ENCODE measurements around the gene S100A10. TPM values are rescaled to one million over a fixed set of nuclear protein-coding genes. Genes with fewer than 3 reads are reported as not detected.
A peak's percentile ranks its signal among the peaks of the same experiment; 100 is the strongest.

Gene S100A10
- total RNA-seq, 4 donors from 2014 or later: 57.6 to 155 (median 106) TPM

DNA sequence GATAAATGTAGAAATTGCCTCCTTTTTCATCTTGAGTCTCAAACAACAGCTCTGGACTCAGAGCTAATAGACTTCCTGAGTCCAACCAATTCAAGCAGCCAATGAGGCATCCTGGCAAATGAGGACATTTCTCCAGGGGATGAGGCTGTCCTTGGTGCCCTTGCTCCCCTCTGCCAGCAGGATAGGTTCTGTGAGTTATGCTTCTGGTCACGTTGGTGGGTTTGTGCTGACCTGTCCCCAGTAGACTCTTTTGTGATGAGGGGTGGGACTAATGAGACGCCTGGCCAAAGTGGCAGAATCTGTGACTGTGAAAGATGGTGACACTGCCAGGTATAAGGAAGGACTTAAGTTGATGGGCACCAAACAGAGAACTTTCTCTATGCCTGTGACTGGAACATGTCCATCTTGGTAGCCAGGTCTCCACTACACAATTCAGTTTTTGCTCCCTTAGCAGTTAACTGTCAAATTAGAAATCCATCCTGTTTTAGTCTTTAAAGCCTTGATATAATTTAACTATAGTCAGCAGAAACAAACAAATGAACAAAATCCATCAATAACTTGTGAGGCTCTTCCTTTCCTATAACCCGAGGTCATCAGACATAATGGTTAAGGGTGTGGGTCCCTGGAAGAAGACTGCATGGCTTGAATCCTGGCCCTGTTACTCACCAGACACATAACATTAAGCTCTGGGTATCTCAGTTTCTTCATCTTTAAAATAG lies 48.6 kb downstream of the S100A10 start:
- H3K4me1 ChIP-seq: peaks cover 3 to 68% (median 39%) of the 10 kb centered on the region in 3 donors
- ATAC-seq: no peak
- H3K27me3 ChIP-seq: no peaks in the 10 kb centered on the region
- H3K9me3 ChIP-seq: no peaks in the 10 kb centered on the region
- no peaks in the 10 kb centered on the region for H3K36me3 ChIP-seq
- TF ChIP-seq POLR2A (IDR thresholded peaks at IDR 0.05) (no peak), EP300 (IDR thresholded peaks at IDR 0.05) (no peak), POLR2AphosphoS5 (IDR thresholded peaks at IDR 0.05) (no peak), CTCF (IDR thresholded peaks at IDR 0.05) (no peak)
- H3K27ac ChIP-seq: peak overlapping the region; percentile 75 to 87 (median 78)
- H3K4me3 ChIP-seq: no peak overlapping the region
- 28 to 50% methylated on average over 2 of the region's 3 CpGs for WGBS, 2 donors (ENCODE audit: low coverage in 1 of 2)

- H3K4me3 ChIP-seq: no peak overlapping the region
- 46 to 70% methylated on average over 3 to 6 of the region's 7 CpGs for WGBS, 2 donors (ENCODE audit: low coverage in 1 of 2)
- no peaks in the 10 kb centered on the region for H3K27me3 ChIP-seq
- peak; percentile 62 for ATAC-seq
- H3K27ac ChIP-seq: peak overlapping the region; percentile 75 to 87 (median 78)
- H3K9me3 ChIP-seq: no peaks in the 10 kb centered on the region
- peaks cover 3 to 68% (median 39%) of the 10 kb centered on the region in 3 donors for H3K4me1 ChIP-seq
- TF ChIP-seq EP300 (IDR thresholded peaks at IDR 0.05) (no peak), POLR2A (IDR thresholded peaks at IDR 0.05) (no peak), CTCF (IDR thresholded peaks at IDR 0.05) (no peak), POLR2AphosphoS5 (IDR thresholded peaks at IDR 0.05) (no peak)
- no peaks in the 10 kb centered on the region for H3K36me3 ChIP-seq
Observed at GRCh38 chr1:151944126-151944856, 49.4 kb downstream of the S100A10 start.

DNA sequence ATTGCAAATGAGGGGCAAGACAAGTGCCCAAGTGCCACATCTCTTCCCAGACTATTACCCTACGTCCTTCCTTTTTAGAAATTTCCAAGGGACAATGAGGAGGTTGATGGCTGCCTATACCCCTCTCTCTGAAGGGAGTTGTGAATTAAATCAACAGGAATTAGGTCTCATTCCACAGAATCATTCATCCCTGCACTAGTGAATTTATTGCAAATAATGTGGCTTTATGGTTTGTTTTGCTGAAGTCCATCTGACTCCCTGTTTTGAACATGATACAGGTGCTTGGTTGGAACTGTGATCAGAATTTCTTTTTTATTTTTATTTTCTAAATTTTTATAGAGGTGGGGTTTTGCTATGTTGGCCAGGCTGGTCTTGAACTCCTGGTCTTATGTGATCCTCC lies 50.1 kb downstream of the S100A10 start:
- no peak for TF ChIP-seq POLR2AphosphoS5 (IDR thresholded peaks at IDR 0.05)
- H3K27ac ChIP-seq: peak overlapping the region in 3 of 4 donors; percentile 75 to 81 (median 77)
- no peaks in the 10 kb centered on the region for H3K9me3 ChIP-seq
- WGBS, 2 donors (ENCODE audit: low coverage in 1 of 2): 100% methylated on average over 1 of the region's 1 CpG
- no peak for ATAC-seq
- H3K36me3 ChIP-seq: no peaks in the 10 kb centered on the region
- H3K4me1 ChIP-seq: peaks cover 3 to 68% (median 39%) of the 10 kb centered on the region in 3 donors
- no peak overlapping the region for H3K4me3 ChIP-seq
- H3K27me3 ChIP-seq: no peaks in the 10 kb centered on the region

DNA sequence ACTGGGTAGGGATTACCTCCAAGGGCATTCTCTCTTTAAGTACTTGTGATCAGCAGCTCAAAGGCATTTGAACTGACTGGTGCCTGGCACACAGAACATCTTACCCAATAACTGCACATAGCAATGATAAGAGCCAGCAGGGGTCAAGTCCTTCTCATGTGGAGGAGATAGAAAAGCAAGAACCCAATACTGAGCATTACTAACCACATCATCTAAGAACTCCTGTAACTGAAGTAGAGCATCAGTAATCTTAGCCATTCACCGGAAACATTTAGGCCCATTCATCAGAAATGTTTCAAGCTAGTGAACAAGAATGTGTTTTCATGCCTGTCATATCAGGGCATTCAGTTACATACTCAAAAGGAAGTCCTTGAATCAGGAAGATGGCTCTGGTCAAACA lies 50.8 kb downstream of the S100A10 start:
- H3K4me3 ChIP-seq: no peak overlapping the region
- no peaks in the 10 kb centered on the region for H3K9me3 ChIP-seq
- H3K36me3 ChIP-seq: no peaks in the 10 kb centered on the region
- H3K27me3 ChIP-seq: no peaks in the 10 kb centered on the region
- TF ChIP-seq EP300 (IDR thresholded peaks at IDR 0.05) (no peak), CTCF (IDR thresholded peaks at IDR 0.05) (no peak), POLR2A (IDR thresholded peaks at IDR 0.05) (no peak), POLR2AphosphoS5 (IDR thresholded peaks at IDR 0.05) (no peak)
- 50 to 56% methylated on average over 1 of the region's 1 CpG for WGBS, 2 donors (ENCODE audit: low coverage in 1 of 2)
- ATAC-seq: no peak
- H3K27ac ChIP-seq: peak overlapping the region in 3 of 4 donors; percentile 75 to 81 (median 77)
- H3K4me1 ChIP-seq: peaks cover 3 to 68% (median 39%) of the 10 kb centered on the region in 3 donors

DNA sequence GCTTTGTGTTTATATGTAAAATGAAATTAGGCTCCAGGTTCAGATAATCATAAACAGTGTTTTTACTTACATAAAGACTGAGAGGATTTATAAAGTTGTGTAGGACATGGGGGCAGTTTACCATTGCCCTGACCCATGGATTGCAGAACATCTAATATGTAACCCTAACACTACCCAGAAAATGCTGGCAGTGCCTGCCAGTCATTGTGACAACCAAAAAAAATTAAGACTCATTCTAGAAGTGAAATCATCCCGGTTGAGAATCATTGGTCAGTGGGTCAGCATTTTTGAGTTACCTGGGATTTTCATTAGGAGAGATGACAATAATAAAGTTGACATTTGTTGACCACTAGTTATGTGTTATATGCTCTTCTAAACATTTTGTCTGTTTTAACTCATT lies 53.1 kb downstream of the S100A10 start:
- H3K36me3 ChIP-seq: no peaks in the 10 kb centered on the region
- TF ChIP-seq EP300 (IDR thresholded peaks at IDR 0.05): no peak
- no peak for TF ChIP-seq POLR2AphosphoS5 (IDR thresholded peaks at IDR 0.05)
- no peak for TF ChIP-seq CTCF (IDR thresholded peaks at IDR 0.05)
- no peak for TF ChIP-seq POLR2A (IDR thresholded peaks at IDR 0.05)
- 53 to 67% methylated on average over 1 of the region's 1 CpG for WGBS, 2 donors (ENCODE audit: low coverage in 1 of 2)
- H3K27me3 ChIP-seq: no peaks in the 10 kb centered on the region
- peak overlapping the region; percentile 61 to 81 (median 76) for H3K27ac ChIP-seq
- no peaks in the 10 kb centered on the region for H3K9me3 ChIP-seq
- ATAC-seq: no peak
- H3K4me1 ChIP-seq: peaks cover 3 to 50% (median 27%) of the 10 kb centered on the region in 3 donors
- no peak overlapping the region for H3K4me3 ChIP-seq
